Sigmoid colon (tissue), 7 donors: ENCODE results near the gene ABHD10. TPM values are rescaled to one million over a fixed set of nuclear protein-coding genes. Genes with fewer than 3 reads are reported as not detected.

ENCODE experiments used
- DNase-seq: peaks from one replicate; pipeline ENCODE4 v3.0.0-alpha.2; 2019
- H3K27ac ChIP-seq, 4 donors: fragments of 200-600 bp; sonication (generic); one replicate each; pipeline ENCODE4 v1.5.1; 2016 to 2019; ENCODE audit warnings: mild to moderate bottlenecking in 1 of 4
- H3K27me3 ChIP-seq, 3 donors: fragments of 200-600 bp; sonication (generic); one replicate each; pipeline ENCODE4 v1.5.1; 2019; ENCODE audit warnings: mild to moderate bottlenecking in 1 of 3
- H3K36me3 ChIP-seq, 4 donors: fragments of 200-600 bp; sonication (generic); one replicate each; pipeline ENCODE4 v1.5.1; 2016 to 2019
- H3K4me1 ChIP-seq, 4 donors: fragments of 200-600 bp; sonication (generic); one replicate each; pipeline ENCODE4 v1.5.1; 2017 to 2019
- H3K4me3 ChIP-seq, 4 donors: fragments of 200-600 bp; sonication (generic); one replicate each; pipeline ENCODE4 v1.5.1; 2017 to 2019; ENCODE audit warnings: mild to moderate bottlenecking in 2 of 4, moderate library complexity in 1 of 4
- H3K9me3 ChIP-seq, 4 donors: fragments of 200-600 bp in 3 of 4; sonication (generic) in 3 of 4; one replicate each; pipeline versions ENCODE4 v1.5.1 to v1.6.1; 2013 to 2019
- CTCF ChIP-seq, 4 experiments: fragments of 450-650 bp in 3 of 4; fragments of 200-600 bp in 1 of 4; IDR thresholded peaks; one replicate each; pipeline ENCODE4 v1.5.1; 2016 to 2019; ENCODE audit warnings: antibody characterized with exemption in 4 of 4, mild to moderate bottlenecking in 3 of 4, moderate library complexity in 2 of 4
- EP300 ChIP-seq, 4 donors: sonication (generic); formaldehyde crosslinking; IDR thresholded peaks; one replicate each; pipeline ENCODE4 v1.6.1; 2017; ENCODE audit warnings: antibody characterized with exemption in 4 of 4
- POLR2A ChIP-seq, 2 donors: fragments of 450-650 bp; IDR thresholded peaks; one replicate each; pipeline ENCODE4 v1.6.1; 2016; ENCODE audit warnings: antibody characterized with exemption in 2 of 2, mild to moderate bottlenecking in 2 of 2, moderate library complexity in 2 of 2
- POLR2AphosphoS5 ChIP-seq, 4 donors: sonication (generic); formaldehyde crosslinking; IDR thresholded peaks; one replicate each; pipeline ENCODE4 v1.6.1; 2017; ENCODE audit warnings: antibody characterized with exemption in 4 of 4
- WGBS, 2 donors: extraction: QIAGEN DNeasy Blood & Tissue Kit; methylation state at CpG; one replicate each; pipeline ENCODE4 v1.1.7; 2013; 5-methylcytosine and 5-hydroxymethylcytosine counted together
- intact Hi-C: fragments of 100-400 bp; cut with DNase I; formaldehyde crosslinking; loops from one replicate; pipeline ENCODE4 v1.15.1; 2023
- polyA plus RNA-seq, 3 donors: library from polyadenylated mRNA; stranded (reverse); fragments of 200-250 nt; gene quantifications; one replicate each; pipeline ENCODE4 v1.2.3, GENCODE V29; 2013
- total RNA-seq, 4 donors: library from RNA; depleted of rRNA; stranded (reverse); fragments of >200 nt; gene quantifications; one replicate each; pipeline ENCODE4 v1.1.0, GENCODE V29; 2016
- donor health status: healthy with polysubstance abuse.
- donor health status: Bipolar disorder and iron deficiency.
- donor health status: healthy.

Gene ABHD10
- total and polyA plus RNA-seq, 7 donors, result 13.3 to 28.3 (median 18.3) TPM

DNA sequence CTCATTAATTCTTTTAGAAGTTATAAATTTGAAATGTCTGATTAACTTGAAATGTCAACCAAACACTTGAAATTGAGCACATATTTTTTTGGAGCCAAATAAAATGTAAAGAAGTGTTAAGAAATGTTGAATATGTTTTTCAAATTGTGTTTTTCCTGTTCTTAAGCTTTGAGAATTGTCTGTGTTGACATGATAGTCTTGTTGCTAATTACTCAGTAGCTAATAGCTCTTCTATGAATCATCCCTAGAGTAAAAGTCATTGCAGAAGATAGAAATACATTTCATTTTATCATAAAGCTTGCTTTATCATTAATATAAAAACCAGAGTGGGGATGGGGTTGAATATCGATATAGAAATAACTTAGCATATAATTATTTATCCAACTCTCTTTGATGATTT, 41.9 kb upstream of the ABHD10 start:
- Histone ChIP-seq H3K36me3 (peaks cover 14 to 67% (median 25%) of the 10 kb centered on the region in 4 donors), H3K4me1 (peaks cover 0 to 44% (median 29%) of the 10 kb centered on the region in 4 donors), H3K27ac (peak overlapping the region in 1 of 4 donors; percentile 16), H3K9me3 (no peaks in the 10 kb centered on the region), H3K27me3 (no peaks in the 10 kb centered on the region), H3K4me3 (no peak overlapping the region)
- WGBS, 2 donors, result 77 to 86% methylated on average over 1 of the region's 1 CpG
- intact Hi-C loops, result no loop called here
- DNase-seq, result no peak
- TF ChIP-seq POLR2AphosphoS5 (IDR thresholded peaks at IDR 0.05) (no peak), POLR2A (IDR thresholded peaks at IDR 0.05) (no peak), CTCF (IDR thresholded peaks at IDR 0.05) (no peak), EP300 (IDR thresholded peaks at IDR 0.05) (no peak)

- DNase-seq, result no peak
- intact Hi-C loops, result no loop called here
- Histone ChIP-seq H3K27ac (no peak overlapping the region), H3K36me3 (peaks cover 14 to 68% (median 30%) of the 10 kb centered on the region in 4 donors), H3K9me3 (no peaks in the 10 kb centered on the region), H3K27me3 (no peaks in the 10 kb centered on the region), H3K4me3 (no peak overlapping the region), H3K4me1 (peaks cover 0 to 35% (median 23%) of the 10 kb centered on the region in 4 donors)
- TF ChIP-seq CTCF (IDR thresholded peaks at IDR 0.05), result no peak
- TF ChIP-seq POLR2AphosphoS5 (IDR thresholded peaks at IDR 0.05), result no peak
- no peak for TF ChIP-seq POLR2A (IDR thresholded peaks at IDR 0.05)
- TF ChIP-seq EP300 (IDR thresholded peaks at IDR 0.05), result no peak
These were observed 41.0 kb upstream of the ABHD10 start for GRCh38 chr3:111937871-111938270.

DNA sequence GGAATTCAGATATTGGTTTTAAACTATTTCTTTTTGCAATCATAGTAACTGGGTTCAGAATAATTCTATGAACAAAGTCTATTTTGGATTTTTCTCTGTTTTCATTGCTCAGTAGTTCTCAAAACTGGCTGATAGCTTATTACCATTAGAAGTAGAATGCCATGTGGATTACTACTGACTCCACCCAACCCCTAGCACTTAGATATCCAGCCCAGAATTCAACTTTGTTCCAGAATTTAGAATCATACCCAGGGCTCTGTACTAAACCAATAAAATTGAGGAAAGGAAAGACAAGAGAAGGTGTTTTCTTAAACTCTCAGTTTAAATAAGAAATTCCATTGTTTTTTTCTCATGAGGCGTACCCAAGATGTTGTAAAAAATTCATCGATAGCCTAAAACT, 39.0 kb upstream of the ABHD10 start:
- Histone ChIP-seq H3K4me1 (peaks cover 0 to 27% (median 20%) of the 10 kb centered on the region in 4 donors), H3K4me3 (no peak overlapping the region), H3K27me3 (no peaks in the 10 kb centered on the region), H3K27ac (no peak overlapping the region), H3K9me3 (no peaks in the 10 kb centered on the region), H3K36me3 (peaks cover 14 to 70% (median 30%) of the 10 kb centered on the region in 4 donors)
- intact Hi-C loops, result no loop called here
- TF ChIP-seq EP300 (IDR thresholded peaks at IDR 0.05) (no peak), POLR2AphosphoS5 (IDR thresholded peaks at IDR 0.05) (no peak), POLR2A (IDR thresholded peaks at IDR 0.05) (no peak), CTCF (IDR thresholded peaks at IDR 0.05) (no peak)
- WGBS, 2 donors, result 89 to 95% methylated on average over 2 of the region's 2 CpGs
- no peak for DNase-seq

GRCh38 chr3:111943533-111943932, 35.3 kb upstream of the ABHD10 start:
- 87 to 92% methylated on average over 2 of the region's 2 CpGs for WGBS, 2 donors
- Histone ChIP-seq H3K36me3 (peaks cover 14 to 86% (median 29%) of the 10 kb centered on the region in 4 donors), H3K9me3 (no peaks in the 10 kb centered on the region), H3K27ac (no peak overlapping the region), H3K4me1 (peaks cover 0 to 18% (median 4%) of the 10 kb centered on the region in 4 donors), H3K4me3 (no peak overlapping the region), H3K27me3 (no peaks in the 10 kb centered on the region)
- DNase-seq, result no peak
- no peak for TF ChIP-seq EP300 (IDR thresholded peaks at IDR 0.05)
- no peak for TF ChIP-seq CTCF (IDR thresholded peaks at IDR 0.05)
- no peak for TF ChIP-seq POLR2A (IDR thresholded peaks at IDR 0.05)
- intact Hi-C loops, result no loop called here

GRCh38 chr3:111944372-111944771, 34.5 kb upstream of the ABHD10 start:
- Histone ChIP-seq H3K9me3 (no peaks in the 10 kb centered on the region), H3K4me1 (peaks cover 0 to 18% (median 4%) of the 10 kb centered on the region in 4 donors), H3K4me3 (no peak overlapping the region), H3K27me3 (no peaks in the 10 kb centered on the region), H3K27ac (no peak overlapping the region), H3K36me3 (peaks cover 14 to 84% (median 23%) of the 10 kb centered on the region in 4 donors)
- 92 to 98% methylated on average over 4 of the region's 4 CpGs for WGBS, 2 donors
- DNase-seq, result no peak
- TF ChIP-seq POLR2A (IDR thresholded peaks at IDR 0.05), result no peak
- peak in 1 of 4 donors; percentile 26 for TF ChIP-seq POLR2AphosphoS5 (IDR thresholded peaks at IDR 0.05)
- intact Hi-C loops, result no loop called here
